Stimulated activated effector memory CD8-positive, alpha-beta T cell treated with anti-CD3 and anti-CD28 coated beads, Interleukin-12 subunit alpha, Interleukin-12 subunit beta, amount 100 ng/mL, for 72 hours (primary cell): ENCODE data around the gene PRKCH.
"Not testable (repeated sequence)": the region's sequence is repeated elsewhere in the genome, so short reads cannot be mapped to it uniquely, and the experiment has no call there.

Source experiments
- ATAC-seq: fragments of 150-1000 bp; cut with Tn5 transposase; 2 replicates; pipeline ENCODE4 v1.10.0; 2021
- DNase-seq, 2 donors: peaks; one replicate each; pipeline ENCODE4 v3.0.0; 2021 to 2022; ENCODE audit warnings: low spot score in 2 of 2
- H3K27ac Mint-ChIP-seq: one replicate; pipeline ENCODE4 v1.8.0; 2022; ENCODE audit warnings: mild to moderate bottlenecking, mixed read lengths
- H3K36me3 Mint-ChIP-seq: one replicate; pipeline ENCODE4 v1.8.0; 2022; ENCODE audit warnings: mild to moderate bottlenecking, mixed read lengths
- H3K4me1 Mint-ChIP-seq: one replicate; pipeline ENCODE4 v1.8.0; 2022; ENCODE audit warnings: mixed read lengths
- H3K4me3 Mint-ChIP-seq: one replicate; pipeline ENCODE4 v1.8.0; 2022; ENCODE audit warnings: mild to moderate bottlenecking, mixed read lengths
- H3K9me3 Mint-ChIP-seq: one replicate; pipeline ENCODE4 v1.8.0; 2022; ENCODE audit warnings: mixed read lengths

The PRKCH gene

GRCh38 chr14:61528591-61529021 is 207.2 kb downstream of the PRKCH start:
- peak; percentile 39 to 84 for DNase-seq
- H3K4me3 Mint-ChIP-seq, result peak overlapping the region; percentile 67
- H3K27ac Mint-ChIP-seq, result peak overlapping the region; percentile 96
- H3K36me3 Mint-ChIP-seq, result peaks cover 82% of the 10 kb centered on the region
- H3K9me3 Mint-ChIP-seq, result no peaks in the 10 kb centered on the region
- peak; percentile 86 for ATAC-seq
- peaks cover 91% of the 10 kb centered on the region for H3K4me1 Mint-ChIP-seq

GRCh38 chr14:61529360-61529759 is 208.0 kb downstream of the PRKCH start:
- Mint-ChIP-seq H3K4me1 (peaks cover 91% of the 10 kb centered on the region), H3K27ac (peak overlapping the region; percentile 96), H3K36me3 (peaks cover 89% of the 10 kb centered on the region)
- H3K4me3 Mint-ChIP-seq, DNase-seq, H3K9me3 Mint-ChIP-seq, ATAC-seq: not testable (repeated sequence)

GRCh38 chr14:61530296-61530695 is 208.9 kb downstream of the PRKCH start:
- Mint-ChIP-seq H3K27ac (peak overlapping the region; percentile 66), H3K4me1 (peaks cover 91% of the 10 kb centered on the region), H3K4me3 (peak overlapping the region; percentile 29), H3K36me3 (peaks cover 96% of the 10 kb centered on the region), H3K9me3 (no peaks in the 10 kb centered on the region)
- ATAC-seq (no peak), DNase-seq (no peak)

GRCh38 chr14:61530896-61531295 is 209.5 kb downstream of the PRKCH start:
- H3K9me3 Mint-ChIP-seq, result no peaks in the 10 kb centered on the region
- H3K4me1 Mint-ChIP-seq, result peaks cover 91% of the 10 kb centered on the region
- DNase-seq, result no peak
- peaks cover 96% of the 10 kb centered on the region for H3K36me3 Mint-ChIP-seq
- H3K4me3 Mint-ChIP-seq, result peak overlapping the region; percentile 29
- H3K27ac Mint-ChIP-seq, result peak overlapping the region; percentile 66
- no peak for ATAC-seq

- Mint-ChIP-seq H3K4me1 (peaks cover 91% of the 10 kb centered on the region), H3K9me3 (no peaks in the 10 kb centered on the region), H3K36me3 (peaks cover 98% of the 10 kb centered on the region), H3K27ac (peak overlapping the region; percentile 66), H3K4me3 (peak overlapping the region; percentile 29)
- ATAC-seq (no peak), DNase-seq (no peak)
Observed at GRCh38 chr14:61531465-61532122, 210.2 kb downstream of the PRKCH start.

- peaks cover 98% of the 10 kb centered on the region for H3K36me3 Mint-ChIP-seq
- peak overlapping the region; percentile 74 for H3K27ac Mint-ChIP-seq
- no peak for ATAC-seq
- no peaks in the 10 kb centered on the region for H3K9me3 Mint-ChIP-seq
- H3K4me3 Mint-ChIP-seq, result no peak overlapping the region
- no peak for DNase-seq
- H3K4me1 Mint-ChIP-seq, result peaks cover 91% of the 10 kb centered on the region
Observed at GRCh38 chr14:61532123-61532505, 210.7 kb downstream of the PRKCH start.

GRCh38 chr14:61532763-61533162 is 211.4 kb downstream of the PRKCH start:
- no peaks in the 10 kb centered on the region for H3K9me3 Mint-ChIP-seq
- H3K27ac Mint-ChIP-seq, result peak overlapping the region; percentile 74
- no peak for DNase-seq
- H3K4me1 Mint-ChIP-seq, result peaks cover 91% of the 10 kb centered on the region
- ATAC-seq, result no peak
- peak overlapping the region; percentile 39 for H3K4me3 Mint-ChIP-seq
- peaks cover 98% of the 10 kb centered on the region for H3K36me3 Mint-ChIP-seq

GRCh38 chr14:61533513-61534255 is 212.3 kb downstream of the PRKCH start:
- no peak for DNase-seq
- Mint-ChIP-seq H3K36me3 (peaks cover 98% of the 10 kb centered on the region), H3K4me1 (peaks cover 91% of the 10 kb centered on the region), H3K4me3 (peak overlapping the region; percentile 39), H3K9me3 (no peaks in the 10 kb centered on the region), H3K27ac (peak overlapping the region; percentile 74)
- peak; percentile 74 for ATAC-seq

GRCh38 chr14:61535032-61535431 is 213.7 kb downstream of the PRKCH start:
- H3K36me3 Mint-ChIP-seq, result peaks cover 100% of the 10 kb centered on the region
- H3K4me1 Mint-ChIP-seq, result peaks cover 86% of the 10 kb centered on the region
- DNase-seq, result no peak
- ATAC-seq, result no peak
- H3K9me3 Mint-ChIP-seq, result no peaks in the 10 kb centered on the region
- peak overlapping the region; percentile 77 for H3K27ac Mint-ChIP-seq
- H3K4me3 Mint-ChIP-seq, result no peak overlapping the region

GRCh38 chr14:61535458-61535857 is 214.1 kb downstream of the PRKCH start:
- peaks cover 100% of the 10 kb centered on the region for H3K36me3 Mint-ChIP-seq
- no peaks in the 10 kb centered on the region for H3K9me3 Mint-ChIP-seq
- ATAC-seq (no peak), DNase-seq (no peak)
- peaks cover 82% of the 10 kb centered on the region for H3K4me1 Mint-ChIP-seq
- H3K27ac Mint-ChIP-seq, result peak overlapping the region; percentile 77
- no peak overlapping the region for H3K4me3 Mint-ChIP-seq

GRCh38 chr14:61536661-61537562 is 215.5 kb downstream of the PRKCH start:
- DNase-seq, result no peak
- Mint-ChIP-seq H3K4me1 (peaks cover 79% of the 10 kb centered on the region), H3K4me3 (no peak overlapping the region), H3K36me3 (peaks cover 100% of the 10 kb centered on the region), H3K27ac (peak overlapping the region; percentile 77), H3K9me3 (no peaks in the 10 kb centered on the region)
- no peak for ATAC-seq

- H3K27ac Mint-ChIP-seq, result peak overlapping the region; percentile 77
- peaks cover 74% of the 10 kb centered on the region for H3K4me1 Mint-ChIP-seq
- DNase-seq (no peak), ATAC-seq (peak; percentile 77)
- H3K36me3 Mint-ChIP-seq, result peaks cover 100% of the 10 kb centered on the region
- no peaks in the 10 kb centered on the region for H3K9me3 Mint-ChIP-seq
- H3K4me3 Mint-ChIP-seq, result no peak overlapping the region
Observed at GRCh38 chr14:61537563-61538463, 216.4 kb downstream of the PRKCH start.

GRCh38 chr14:61538464-61539022 is 217.2 kb downstream of the PRKCH start:
- peaks cover 100% of the 10 kb centered on the region for H3K36me3 Mint-ChIP-seq

GRCh38 chr14:61539631-61540030 is 218.3 kb downstream of the PRKCH start:
- Mint-ChIP-seq H3K4me1 (peaks cover 59% of the 10 kb centered on the region), H3K4me3 (no peak overlapping the region), H3K9me3 (no peaks in the 10 kb centered on the region), H3K27ac (peak overlapping the region; percentile 77), H3K36me3 (peaks cover 100% of the 10 kb centered on the region)
- DNase-seq, result no peak
- no peak for ATAC-seq

More at GRCh38 chr14:61538464-61539022, 217.2 kb downstream of the PRKCH start:
- no peak for ATAC-seq
- H3K27ac Mint-ChIP-seq, result peak overlapping the region; percentile 77
- H3K4me1 Mint-ChIP-seq, result peaks cover 67% of the 10 kb centered on the region
- H3K4me3 Mint-ChIP-seq, result no peak overlapping the region
- DNase-seq, result no peak
- H3K9me3 Mint-ChIP-seq, result no peaks in the 10 kb centered on the region
